GM21360 (cell line): ENCODE measurements around the gene ZNF782.
A peak's percentile ranks its signal among the peaks of the same experiment; 100 is the strongest.
"Not testable (repeated sequence)": the region's sequence is repeated elsewhere in the genome, so short reads cannot be mapped to it uniquely, and the experiment has no call there.

Source experiments
- ATAC-seq: cut with Tn5 transposase; IDR thresholded peaks from one replicate; pipeline ENCODE4 v1.9.1; 2021; ENCODE audit warnings: mild to moderate bottlenecking, moderate library complexity; ENCODE audit not compliant: unreplicated experiment

Gene ZNF782

GRCh38 chr9:96853781-96854650, at the start of gene ZNF782:
TSS of gene ZNF782 (minus strand) at chr9:96854514. CDS start at chr9:96851961, 2,553 bp downstream.
- peak; percentile 82 for ATAC-seq

- ATAC-seq: not testable (repeated sequence)
Observed at GRCh38 chr9:96900010-96900409, 45.7 kb upstream of the ZNF782 start.

- ATAC-seq: no peak
Observed at GRCh38 chr9:96892131-96892530, 37.8 kb upstream of the ZNF782 start.

- ATAC-seq: no peak
Observed at GRCh38 chr9:96888591-96888990, 34.3 kb upstream of the ZNF782 start.

- no peak for ATAC-seq
Observed at GRCh38 chr9:96885424-96885823, 31.1 kb upstream of the ZNF782 start.

GRCh38 chr9:96884443-96884842, 30.1 kb upstream of the ZNF782 start:
- ATAC-seq: no peak

- ATAC-seq: no peak
Observed at GRCh38 chr9:96883922-96884321, 29.6 kb upstream of the ZNF782 start.

- ATAC-seq: no peak
Observed at GRCh38 chr9:96877269-96877668, 23.0 kb upstream of the ZNF782 start.

- ATAC-seq: peak; percentile 38
Observed at GRCh38 chr9:96875461-96876142, 21.3 kb upstream of the ZNF782 start.

GRCh38 chr9:96874947-96875460, 20.7 kb upstream of the ZNF782 start:
- ATAC-seq: peak; percentile 61

GRCh38 chr9:96874201-96874785, 20.0 kb upstream of the ZNF782 start:
- ATAC-seq: no peak

- ATAC-seq: no peak
Observed at GRCh38 chr9:96871176-96871575, 16.9 kb upstream of the ZNF782 start.

GRCh38 chr9:96868709-96869108, 14.4 kb upstream of the ZNF782 start:
- ATAC-seq: no peak

- no peak for ATAC-seq
Observed at GRCh38 chr9:96867079-96867804, 12.9 kb upstream of the ZNF782 start.

GRCh38 chr9:96865240-96865639, 10.9 kb upstream of the ZNF782 start:
- not testable (repeated sequence) for ATAC-seq

GRCh38 chr9:96859461-96860198, 5.3 kb upstream of the ZNF782 start:
- no peak for ATAC-seq

GRCh38 chr9:96858670-96859069, 4.4 kb upstream of the ZNF782 start:
- ATAC-seq: no peak

GRCh38 chr9:96858018-96858573, 3.8 kb upstream of the ZNF782 start:
- ATAC-seq: no peak

GRCh38 chr9:96856363-96857286, 2.3 kb upstream of the ZNF782 start:
- ATAC-seq: peak; percentile 47
